Measurements from ENCODE around the gene CSMD2.

Gene CSMD2

DNA sequence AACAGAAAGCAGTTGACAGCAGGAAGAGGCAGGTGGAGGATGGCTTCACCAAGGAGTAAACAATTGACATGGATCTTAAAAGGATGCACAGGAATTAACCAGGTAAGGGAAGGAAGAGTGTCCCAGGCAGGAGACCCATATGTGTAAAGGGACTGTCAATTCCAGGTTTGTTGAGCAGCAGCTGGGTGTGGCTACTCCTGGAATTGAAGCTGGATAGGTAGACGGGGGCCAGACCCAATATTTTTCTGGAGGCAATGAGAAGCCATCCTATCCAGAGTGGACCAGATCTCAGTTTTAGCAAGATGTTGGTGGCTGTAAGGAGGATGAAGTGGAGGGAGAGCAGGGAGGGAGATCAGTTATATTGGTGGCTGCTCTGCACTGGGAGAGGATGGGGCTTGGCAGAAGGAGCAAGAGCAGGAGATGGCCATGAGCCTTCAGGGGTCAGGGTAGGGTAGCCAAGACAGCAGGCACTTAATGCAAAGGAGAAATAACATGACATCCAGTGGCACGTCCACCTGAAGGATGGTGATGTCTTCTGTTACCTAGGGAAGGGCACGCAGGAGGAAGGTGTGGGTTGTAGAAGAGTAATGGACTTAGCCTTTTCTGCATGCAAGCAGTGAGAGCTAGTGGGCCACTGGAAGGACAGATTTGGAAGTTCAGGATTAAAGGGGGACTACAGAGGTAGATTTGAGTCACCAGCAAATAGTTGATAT, 447.9 kb downstream of the CSMD2 start:
- Histone ChIP-seq H3K27ac (ENCODE audit: low read depth, low read length) (no peak overlapping the region), H3K27me3 (ENCODE audit: control insufficient read depth, insufficient read depth, low read length) (no peaks in the 10 kb centered on the region), H3K4me3 (ENCODE audit: low read depth, low read length) (no peak overlapping the region), H3K9ac (ENCODE audit: low read depth, low read length) (no peak overlapping the region), H3K4me1 (ENCODE audit: control insufficient read depth, insufficient read depth, low read length) (no peaks in the 10 kb centered on the region), H3K36me3 (ENCODE audit: control insufficient read depth, insufficient read depth, low read length) (peaks cover 14% of the 10 kb centered on the region), H3K9me3 (ENCODE audit: control insufficient read depth, insufficient read depth, low read length) (no peaks in the 10 kb centered on the region)

DNA sequence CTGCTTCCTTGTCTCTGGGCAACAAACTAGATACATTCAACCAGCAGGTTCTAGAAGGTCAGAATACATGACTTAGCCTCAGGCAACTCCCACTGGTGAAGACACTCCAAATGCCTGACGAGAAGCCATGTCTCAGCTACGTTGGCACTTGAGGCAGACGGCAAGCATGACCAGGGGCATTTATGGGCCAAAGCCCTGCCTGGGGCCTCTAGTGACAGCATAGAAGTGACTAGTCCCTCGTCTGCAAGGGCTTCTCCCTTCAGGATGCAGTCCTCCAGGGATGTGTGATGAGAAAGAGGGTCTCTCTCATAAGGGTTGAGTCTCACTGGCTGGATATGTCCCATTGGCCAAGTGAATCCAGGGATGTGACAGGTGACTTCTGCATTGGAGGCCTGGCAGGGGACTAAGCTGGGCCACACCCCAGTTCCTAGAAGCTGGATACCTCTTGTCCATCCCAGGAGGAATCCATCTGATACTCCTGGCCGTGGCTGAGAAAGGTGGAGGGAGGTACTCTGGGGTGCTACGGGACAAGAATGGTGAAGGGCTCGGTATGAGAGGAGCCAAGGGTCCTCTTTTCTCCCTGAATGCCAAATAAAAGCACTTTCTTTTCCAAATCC, 449.7 kb downstream of the CSMD2 start:
- Histone ChIP-seq H3K27ac (ENCODE audit: low read depth, low read length) (no peak overlapping the region), H3K9me3 (ENCODE audit: control insufficient read depth, insufficient read depth, low read length) (no peaks in the 10 kb centered on the region), H3K4me3 (ENCODE audit: low read depth, low read length) (no peak overlapping the region), H3K4me1 (ENCODE audit: control insufficient read depth, insufficient read depth, low read length) (no peaks in the 10 kb centered on the region), H3K27me3 (ENCODE audit: control insufficient read depth, insufficient read depth, low read length) (no peaks in the 10 kb centered on the region), H3K36me3 (ENCODE audit: control insufficient read depth, insufficient read depth, low read length) (peaks cover 14% of the 10 kb centered on the region), H3K9ac (ENCODE audit: low read depth, low read length) (no peak overlapping the region)

DNA sequence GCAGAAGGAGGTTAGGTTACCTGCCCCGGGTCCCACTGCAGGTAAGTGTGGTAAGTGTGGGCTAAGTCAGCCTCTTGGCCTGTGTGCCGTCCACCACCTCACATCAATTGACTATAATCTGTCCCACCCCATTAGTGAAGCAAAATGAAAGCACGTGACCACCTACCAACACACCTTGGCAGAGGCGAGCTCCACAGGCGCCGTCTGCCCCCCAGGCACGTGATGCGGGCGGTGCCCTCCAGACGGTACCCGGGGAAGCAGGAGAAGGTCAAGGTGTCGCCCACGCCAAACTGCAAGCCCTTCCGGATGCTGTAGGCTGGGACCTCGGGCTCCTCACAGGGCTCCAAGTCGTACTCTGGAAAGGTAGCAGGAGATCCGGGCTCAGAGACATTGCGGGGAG, 450.6 kb downstream of the CSMD2 start:
- H3K4me1 ChIP-seq (ENCODE audit: control insufficient read depth, insufficient read depth, low read length) = no peaks in the 10 kb centered on the region
- H3K4me3 ChIP-seq (ENCODE audit: low read depth, low read length) = no peak overlapping the region
- H3K36me3 ChIP-seq (ENCODE audit: control insufficient read depth, insufficient read depth, low read length) = peaks cover 14% of the 10 kb centered on the region
- no peaks in the 10 kb centered on the region for H3K27me3 ChIP-seq (ENCODE audit: control insufficient read depth, insufficient read depth, low read length)
- H3K9ac ChIP-seq (ENCODE audit: low read depth, low read length) = no peak overlapping the region
- no peak overlapping the region for H3K27ac ChIP-seq (ENCODE audit: low read depth, low read length)
- no peaks in the 10 kb centered on the region for H3K9me3 ChIP-seq (ENCODE audit: control insufficient read depth, insufficient read depth, low read length)

DNA sequence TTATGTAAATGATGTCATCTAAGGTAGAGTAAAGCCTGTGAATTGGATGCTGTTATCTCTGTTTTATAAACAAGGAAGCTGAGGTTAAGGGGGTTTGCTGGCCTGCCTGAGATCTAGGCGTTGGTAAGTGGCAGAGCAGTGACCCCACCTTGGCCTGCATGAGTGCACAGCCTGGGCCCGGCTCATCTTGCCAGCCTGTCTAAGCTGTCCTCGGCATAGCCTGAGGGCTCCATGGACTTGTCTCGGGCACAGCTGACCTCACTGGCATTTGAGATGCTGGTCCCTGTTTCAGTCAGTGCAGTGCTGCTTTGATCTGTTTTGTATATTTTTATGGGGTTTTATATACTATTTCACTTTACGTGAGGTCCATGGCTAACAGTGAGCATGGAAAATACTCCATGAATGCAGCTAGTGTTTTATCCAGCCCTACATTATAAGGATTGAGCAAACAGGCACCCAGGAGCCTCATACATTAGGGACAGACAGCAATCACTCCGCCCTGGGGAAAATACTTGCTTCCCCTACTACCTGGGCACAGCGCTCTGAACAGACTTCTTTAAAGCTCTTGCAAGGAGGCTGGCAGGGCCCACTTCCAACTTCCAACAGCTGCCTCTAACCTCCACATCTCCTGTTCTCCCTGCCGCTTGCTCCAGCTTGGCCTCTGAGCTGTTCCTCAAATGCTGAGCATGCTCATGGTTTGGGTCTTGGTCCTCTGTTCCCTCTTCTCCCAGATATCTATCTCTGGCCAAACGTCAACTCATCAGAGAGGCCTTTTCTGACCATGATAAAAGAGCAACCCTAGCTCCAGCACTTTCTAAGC, 451.8 kb downstream of the CSMD2 start:
- H3K27me3 ChIP-seq (ENCODE audit: control insufficient read depth, insufficient read depth, low read length) = no peaks in the 10 kb centered on the region
- no peak overlapping the region for H3K4me3 ChIP-seq (ENCODE audit: low read depth, low read length)
- H3K27ac ChIP-seq (ENCODE audit: low read depth, low read length) = no peak overlapping the region
- H3K9ac ChIP-seq (ENCODE audit: low read depth, low read length) = no peak overlapping the region
- peaks cover 14% of the 10 kb centered on the region for H3K36me3 ChIP-seq (ENCODE audit: control insufficient read depth, insufficient read depth, low read length)
- no peaks in the 10 kb centered on the region for H3K4me1 ChIP-seq (ENCODE audit: control insufficient read depth, insufficient read depth, low read length)
- no peaks in the 10 kb centered on the region for H3K9me3 ChIP-seq (ENCODE audit: control insufficient read depth, insufficient read depth, low read length)

DNA sequence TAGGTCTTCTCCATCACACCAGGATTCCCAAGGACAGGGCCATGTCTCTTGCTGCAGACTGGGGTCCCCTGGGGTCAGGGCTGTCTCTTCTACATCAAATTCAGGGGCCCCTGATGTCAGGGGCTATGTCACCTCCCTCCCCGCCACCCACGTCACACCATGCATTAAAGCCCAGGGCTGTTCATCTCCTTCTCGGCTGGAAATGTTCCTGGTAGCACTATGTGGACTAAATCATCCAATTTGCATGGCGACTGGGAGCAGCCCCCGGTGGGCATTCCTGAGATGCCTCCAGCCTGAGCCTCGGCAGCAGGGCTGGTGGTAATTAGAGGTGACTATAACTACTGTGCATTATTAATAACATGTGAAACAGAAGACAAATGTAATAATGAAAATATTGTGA, 452.8 kb downstream of the CSMD2 start:
- Histone ChIP-seq H3K9me3 (ENCODE audit: control insufficient read depth, insufficient read depth, low read length) (no peaks in the 10 kb centered on the region), H3K4me1 (ENCODE audit: control insufficient read depth, insufficient read depth, low read length) (no peaks in the 10 kb centered on the region), H3K27ac (ENCODE audit: low read depth, low read length) (no peak overlapping the region)

DNA sequence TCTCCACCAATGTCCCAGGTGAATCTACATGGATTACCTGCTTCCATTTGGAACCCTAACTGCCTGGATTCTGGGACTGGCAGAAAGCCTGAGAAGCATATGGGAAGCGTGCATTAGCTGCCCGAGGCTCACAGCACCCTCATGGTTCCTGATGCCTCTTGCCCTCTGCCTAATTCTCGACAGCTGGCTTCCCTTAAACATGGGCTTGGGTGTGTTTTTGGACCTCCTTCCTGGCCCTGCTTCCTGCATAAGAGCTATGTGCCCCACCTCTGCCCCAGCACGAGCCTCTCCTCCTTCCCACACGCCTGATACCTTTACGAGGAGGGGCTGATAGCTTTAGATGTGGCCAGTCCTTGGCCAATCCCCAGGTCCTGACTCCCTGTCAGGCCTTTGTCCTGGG, 453.5 kb downstream of the CSMD2 start:
- Histone ChIP-seq H3K4me3 (ENCODE audit: low read depth, low read length) (no peak overlapping the region), H3K9ac (ENCODE audit: low read depth, low read length) (no peak overlapping the region), H3K27ac (ENCODE audit: low read depth, low read length) (no peak overlapping the region), H3K36me3 (ENCODE audit: control insufficient read depth, insufficient read depth, low read length) (peaks cover 14% of the 10 kb centered on the region), H3K4me1 (ENCODE audit: control insufficient read depth, insufficient read depth, low read length) (no peaks in the 10 kb centered on the region), H3K27me3 (ENCODE audit: control insufficient read depth, insufficient read depth, low read length) (no peaks in the 10 kb centered on the region), H3K9me3 (ENCODE audit: control insufficient read depth, insufficient read depth, low read length) (no peaks in the 10 kb centered on the region)

More for the DNA sequence above, 452.8 kb downstream of the CSMD2 start:
- Histone ChIP-seq H3K4me3 (ENCODE audit: low read depth, low read length) (no peak overlapping the region), H3K27me3 (ENCODE audit: control insufficient read depth, insufficient read depth, low read length) (no peaks in the 10 kb centered on the region), H3K9ac (ENCODE audit: low read depth, low read length) (no peak overlapping the region), H3K36me3 (ENCODE audit: control insufficient read depth, insufficient read depth, low read length) (peaks cover 14% of the 10 kb centered on the region)

DNA sequence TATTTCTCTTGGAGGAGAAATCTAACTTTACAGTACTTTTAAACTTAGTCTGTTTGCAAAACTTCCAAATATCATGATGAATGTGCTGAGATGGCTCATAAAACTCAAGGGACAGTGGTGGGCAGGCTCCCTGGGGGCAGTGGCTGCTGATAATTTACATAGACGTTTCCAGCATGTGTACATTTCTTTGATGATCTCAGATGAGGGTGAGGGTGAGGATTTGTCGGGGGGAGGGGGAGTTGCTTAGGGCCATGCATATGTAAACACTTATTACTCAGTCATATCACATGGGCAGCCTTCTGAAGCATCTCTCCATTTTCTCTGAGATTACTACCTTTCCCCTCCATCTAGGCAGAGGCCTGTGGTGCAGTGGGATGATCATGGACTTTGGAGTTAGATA, 454.1 kb downstream of the CSMD2 start:
- no peaks in the 10 kb centered on the region for H3K4me1 ChIP-seq (ENCODE audit: control insufficient read depth, insufficient read depth, low read length)
- H3K4me3 ChIP-seq (ENCODE audit: low read depth, low read length) = no peak overlapping the region
- peaks cover 10% of the 10 kb centered on the region for H3K36me3 ChIP-seq (ENCODE audit: control insufficient read depth, insufficient read depth, low read length)
- no peak overlapping the region for H3K27ac ChIP-seq (ENCODE audit: low read depth, low read length)
- no peak overlapping the region for H3K9ac ChIP-seq (ENCODE audit: low read depth, low read length)
- H3K27me3 ChIP-seq (ENCODE audit: control insufficient read depth, insufficient read depth, low read length) = no peaks in the 10 kb centered on the region
- H3K9me3 ChIP-seq (ENCODE audit: control insufficient read depth, insufficient read depth, low read length) = no peaks in the 10 kb centered on the region

DNA sequence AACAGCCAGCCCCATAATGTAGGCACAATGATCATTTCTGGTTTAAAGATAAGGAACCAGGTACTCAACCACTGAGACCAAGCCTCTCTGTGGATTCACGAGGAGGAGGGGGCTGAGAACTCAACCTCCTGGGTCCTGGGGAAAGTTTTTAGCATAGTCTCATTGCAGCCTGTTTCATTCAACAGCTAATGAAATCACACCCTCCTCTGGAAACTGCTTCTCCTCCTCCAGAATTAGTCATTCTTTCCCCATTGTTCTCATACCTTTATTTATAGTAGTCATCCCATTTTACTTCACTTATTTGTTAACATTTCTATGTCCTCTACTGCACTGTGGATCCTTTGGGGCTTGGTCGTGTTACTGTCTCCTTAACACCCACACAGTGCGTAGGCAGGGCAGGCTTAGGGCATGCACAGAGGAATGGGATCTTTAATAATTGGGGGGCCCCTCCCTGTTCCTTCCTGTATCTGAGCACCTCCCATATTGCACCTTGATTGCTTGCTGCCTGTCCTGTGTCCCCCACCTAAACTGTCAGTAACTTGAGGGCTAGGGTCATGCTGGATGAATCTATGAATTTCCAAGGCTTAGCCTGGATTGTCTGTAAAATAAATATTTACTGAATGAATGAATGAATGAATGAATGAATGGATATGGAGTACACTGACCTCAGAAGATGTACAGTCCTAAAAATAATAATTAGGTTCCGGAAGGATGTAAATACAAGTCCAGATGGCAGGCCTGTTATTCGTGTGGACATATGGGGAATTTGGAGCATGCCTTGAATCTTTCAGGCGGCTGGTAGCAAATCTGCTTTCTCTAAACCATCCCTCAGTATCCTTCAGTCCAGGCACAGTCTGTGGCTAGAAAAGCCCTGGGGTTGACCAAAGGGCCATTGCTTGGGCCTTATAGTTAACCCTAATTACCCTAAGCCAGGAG, 455.0 kb downstream of the CSMD2 start:
- no peak overlapping the region for H3K27ac ChIP-seq (ENCODE audit: low read depth, low read length)
- no peaks in the 10 kb centered on the region for H3K4me1 ChIP-seq (ENCODE audit: control insufficient read depth, insufficient read depth, low read length)
- H3K4me3 ChIP-seq (ENCODE audit: low read depth, low read length) = no peak overlapping the region
- no peaks in the 10 kb centered on the region for H3K27me3 ChIP-seq (ENCODE audit: control insufficient read depth, insufficient read depth, low read length)
- peaks cover 8% of the 10 kb centered on the region for H3K36me3 ChIP-seq (ENCODE audit: control insufficient read depth, insufficient read depth, low read length)
- H3K9ac ChIP-seq (ENCODE audit: low read depth, low read length) = no peak overlapping the region
- no peaks in the 10 kb centered on the region for H3K9me3 ChIP-seq (ENCODE audit: control insufficient read depth, insufficient read depth, low read length)

DNA sequence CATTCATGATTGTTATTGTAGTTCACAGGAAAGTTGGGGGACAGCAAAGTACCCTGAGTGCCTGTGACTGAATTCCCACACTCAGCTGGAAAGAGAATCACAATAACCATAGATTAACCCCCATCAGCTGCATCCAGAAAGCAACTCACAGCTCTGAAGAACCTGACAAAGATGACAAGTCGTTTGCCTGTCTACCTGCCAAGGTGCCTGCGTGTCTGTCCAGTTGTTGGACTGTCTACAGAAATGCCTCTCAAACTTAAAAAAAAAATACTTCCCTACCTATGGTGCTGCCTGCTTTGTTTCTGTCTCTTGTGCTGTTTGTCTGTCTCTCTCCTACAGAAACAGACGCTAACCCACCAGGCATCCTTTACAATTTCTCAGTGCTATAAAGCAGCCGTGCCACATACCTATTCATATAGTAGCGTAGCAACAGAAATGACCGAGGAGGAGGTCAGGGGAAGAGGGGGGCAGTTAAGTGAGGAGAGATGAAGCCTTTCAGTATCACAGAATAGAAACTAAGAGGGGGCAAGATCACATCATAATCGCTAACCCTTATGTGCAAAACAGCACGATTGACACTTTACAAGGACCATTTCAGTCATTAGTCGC, 455.8 kb downstream of the CSMD2 start:
- Histone ChIP-seq H3K9me3 (ENCODE audit: control insufficient read depth, insufficient read depth, low read length) (no peaks in the 10 kb centered on the region), H3K9ac (ENCODE audit: low read depth, low read length) (no peak overlapping the region), H3K27me3 (ENCODE audit: control insufficient read depth, insufficient read depth, low read length) (no peaks in the 10 kb centered on the region), H3K4me1 (ENCODE audit: control insufficient read depth, insufficient read depth, low read length) (no peaks in the 10 kb centered on the region), H3K36me3 (ENCODE audit: control insufficient read depth, insufficient read depth, low read length) (peaks cover 5% of the 10 kb centered on the region), H3K27ac (ENCODE audit: low read depth, low read length) (no peak overlapping the region), H3K4me3 (ENCODE audit: low read depth, low read length) (no peak overlapping the region)

DNA sequence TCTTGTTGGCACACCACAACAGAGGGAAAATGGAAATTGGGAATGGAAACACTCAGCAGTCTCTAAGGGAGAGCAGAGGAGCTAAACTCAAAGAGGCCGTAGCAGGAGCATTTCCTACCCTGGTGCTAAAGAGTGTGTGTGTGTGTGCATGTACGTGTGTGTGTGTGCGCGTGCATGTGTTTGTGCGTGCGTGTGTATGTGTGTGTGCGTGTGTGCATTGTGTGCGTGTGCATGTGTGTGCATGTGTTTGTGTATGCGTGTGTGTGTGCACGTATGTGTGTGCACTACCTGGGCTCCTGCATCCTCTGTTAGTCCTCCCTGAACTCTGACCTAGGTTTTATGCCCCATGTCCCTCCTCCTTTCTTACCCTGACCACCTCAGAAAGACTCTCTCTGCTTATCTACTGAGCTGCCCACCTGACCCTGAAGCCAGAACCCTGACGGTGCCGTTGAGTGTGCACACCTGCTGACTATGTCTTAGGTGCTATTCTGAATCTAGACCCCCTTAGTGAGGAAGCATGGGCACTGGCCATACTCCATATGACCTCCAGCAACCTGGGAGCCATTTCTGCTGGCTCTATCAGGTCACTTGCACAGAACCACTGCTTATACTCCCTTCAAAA, 458.3 kb downstream of the CSMD2 start:
- H3K36me3 ChIP-seq (ENCODE audit: control insufficient read depth, insufficient read depth, low read length) = no peaks in the 10 kb centered on the region
- H3K4me3 ChIP-seq (ENCODE audit: low read depth, low read length) = no peak overlapping the region

More for the DNA sequence above, 458.3 kb downstream of the CSMD2 start:
- no peaks in the 10 kb centered on the region for H3K27me3 ChIP-seq (ENCODE audit: control insufficient read depth, insufficient read depth, low read length)
- H3K4me1 ChIP-seq (ENCODE audit: control insufficient read depth, insufficient read depth, low read length) = no peaks in the 10 kb centered on the region
- H3K9me3 ChIP-seq (ENCODE audit: control insufficient read depth, insufficient read depth, low read length) = no peaks in the 10 kb centered on the region
- H3K27ac ChIP-seq (ENCODE audit: low read depth, low read length) = no peak overlapping the region
- no peak overlapping the region for H3K9ac ChIP-seq (ENCODE audit: low read depth, low read length)

Measured in HUES48 (cell line).